BJ (cell line): ENCODE results near the gene SF3B2. TPM values are rescaled to one million over a fixed set of nuclear protein-coding genes. Genes with fewer than 3 reads are reported as not detected.
"Not testable (repeated sequence)": the region's sequence is repeated elsewhere in the genome, so short reads cannot be mapped to it uniquely, and the experiment has no call there.

Experiments used
- CTCF ChIA-PET: fragments of 350-600 bp; formaldehyde crosslinking; extraction: SDS; loops from one replicate; lab custom pipeline; 2021; ENCODE audit warnings: antibody characterized with exemption, inconsistent platforms; lab: Yijun Ruan, JAX
- POLR2A ChIA-PET: fragments of 300-600 bp; sonication (Branson Sonifier 250); formaldehyde crosslinking; extraction: SDS; loops from one replicate; lab custom pipeline; 2021; ENCODE audit warnings: antibody characterized with exemption; lab: Charles Lee
- DNase-seq: peaks from one replicate; pipeline ENCODE4 v3.0.0-alpha.2; 2011; ENCODE audit warnings: low read depth
- H3K27me3 ChIP-seq: 2 replicates; pipeline ENCODE4 v1.6.0; 2011; ENCODE audit warnings: low read length; ENCODE audit not compliant: control insufficient read depth, insufficient read depth
- H3K36me3 ChIP-seq: 2 replicates; pipeline ENCODE4 v1.5.1; 2011; ENCODE audit warnings: low read length; ENCODE audit not compliant: control insufficient read depth, insufficient read depth
- H3K4me3 ChIP-seq: 2 replicates; pipeline ENCODE4 v1.5.1; 2011; ENCODE audit warnings: low read depth, mild to moderate bottlenecking, control low read depth, low read length
- CTCF ChIP-seq: IDR thresholded peaks from 2 replicates; pipeline ENCODE4 v1.5.1; 2011; ENCODE audit warnings: low read depth, mild to moderate bottlenecking, control low read depth, inconsistent platforms, low read length, moderate library complexity; ENCODE audit not compliant: insufficient read depth
- polyA plus RNA-seq: library from polyadenylated mRNA; depleted of rRNA; stranded (reverse); fragments of >200 nt; gene quantifications from 2 replicates; pipeline ENCODE4 v1.2.3, GENCODE V29; 2011

Gene SF3B2
- polyA plus RNA-seq, 1 experiment = 82.7 TPM

DNA sequence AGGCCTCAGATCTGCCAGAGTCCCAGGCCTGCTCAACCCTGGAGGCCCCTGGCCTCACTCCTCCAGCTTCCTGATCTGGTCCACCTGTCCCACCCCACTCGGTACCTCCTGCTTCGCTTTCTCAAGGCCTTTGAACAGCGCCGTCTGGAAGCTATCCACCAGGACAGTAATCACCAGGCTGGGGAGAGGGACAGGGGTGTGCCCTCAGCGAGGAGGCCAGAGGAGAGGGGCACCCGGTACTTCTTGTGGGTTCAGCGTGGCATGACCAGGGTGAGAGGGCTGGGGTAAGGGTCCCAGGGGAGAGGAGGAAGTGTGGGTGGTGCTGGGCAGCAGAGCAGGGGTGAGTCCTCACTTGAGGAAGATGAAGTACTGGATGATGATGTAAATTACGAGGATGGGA lies 32.0 kb upstream of the SF3B2 start:
- ChIA-PET CTCF (interaction anchor here (0.7 to 1.6 kb wide), 3 partner anchors 18 to 136 kb away, joined by 3 to 4 read pairs (median 3); partner anchors contain the start of gene BANF1), POLR2A (interaction anchor here (0.6 to 1.1 kb wide), 2 partner anchors 11 to 315 kb away, joined by 3 to 18 read pairs; no protein-coding TSS in a partner anchor)
- TF ChIP-seq CTCF = no peak
- no peak for DNase-seq
- H3K27me3 ChIP-seq = no peaks in the 10 kb centered on the region
- no peaks in the 10 kb centered on the region for H3K36me3 ChIP-seq
- H3K4me3 ChIP-seq = no peak overlapping the region

DNA sequence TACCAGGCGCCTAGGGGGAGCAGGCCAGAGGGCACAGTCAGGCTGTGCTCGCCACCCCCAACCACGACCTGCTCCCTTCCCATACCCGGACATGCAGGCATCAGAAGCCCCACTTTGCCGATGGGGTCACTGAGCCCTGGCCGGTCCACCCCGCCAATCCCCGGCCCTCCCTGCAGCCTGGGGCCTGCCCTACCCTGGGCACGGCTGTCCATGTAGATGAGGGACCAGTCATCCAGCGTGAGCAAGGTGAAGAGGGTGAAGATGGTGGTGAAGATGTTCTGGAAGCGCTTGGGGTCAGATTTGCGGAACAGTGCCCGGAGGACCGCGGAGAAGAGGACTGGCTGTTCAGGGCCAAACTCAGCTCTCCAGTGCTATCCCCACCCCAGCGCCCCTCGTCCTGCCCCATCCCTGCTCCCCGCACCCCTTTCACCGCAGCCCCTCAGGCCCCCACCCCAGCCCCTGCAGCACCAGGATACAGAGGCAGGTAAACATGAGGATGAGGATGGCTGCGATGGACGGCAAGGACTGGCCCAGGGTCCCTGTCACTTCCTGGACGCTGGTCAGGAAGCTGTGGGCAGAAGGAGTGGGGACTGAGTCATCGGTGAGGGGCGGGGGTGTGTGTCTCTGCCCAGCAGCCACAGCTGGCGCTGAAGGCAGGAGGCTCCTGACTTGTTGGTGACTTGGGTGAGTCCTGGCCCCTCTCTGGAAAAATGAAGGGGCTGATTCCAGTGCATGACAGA lies 31.4 kb upstream of the SF3B2 start:
- CTCF ChIA-PET = interaction anchor here (0.6 to 2.6 kb wide), 5 partner anchors 9 to 137 kb away, joined by 3 to 26 read pairs (median 4); partner anchors contain the start of gene CST6
- Histone ChIP-seq H3K27me3 (no peaks in the 10 kb centered on the region), H3K4me3 (no peak overlapping the region), H3K36me3 (no peaks in the 10 kb centered on the region)
- POLR2A ChIA-PET = interaction anchor here (1.1 kb wide), 1 partner anchor 12 kb away, joined by 18 read pairs; no protein-coding TSS in a partner anchor
- no peak for TF ChIP-seq CTCF
- DNase-seq = no peak

DNA sequence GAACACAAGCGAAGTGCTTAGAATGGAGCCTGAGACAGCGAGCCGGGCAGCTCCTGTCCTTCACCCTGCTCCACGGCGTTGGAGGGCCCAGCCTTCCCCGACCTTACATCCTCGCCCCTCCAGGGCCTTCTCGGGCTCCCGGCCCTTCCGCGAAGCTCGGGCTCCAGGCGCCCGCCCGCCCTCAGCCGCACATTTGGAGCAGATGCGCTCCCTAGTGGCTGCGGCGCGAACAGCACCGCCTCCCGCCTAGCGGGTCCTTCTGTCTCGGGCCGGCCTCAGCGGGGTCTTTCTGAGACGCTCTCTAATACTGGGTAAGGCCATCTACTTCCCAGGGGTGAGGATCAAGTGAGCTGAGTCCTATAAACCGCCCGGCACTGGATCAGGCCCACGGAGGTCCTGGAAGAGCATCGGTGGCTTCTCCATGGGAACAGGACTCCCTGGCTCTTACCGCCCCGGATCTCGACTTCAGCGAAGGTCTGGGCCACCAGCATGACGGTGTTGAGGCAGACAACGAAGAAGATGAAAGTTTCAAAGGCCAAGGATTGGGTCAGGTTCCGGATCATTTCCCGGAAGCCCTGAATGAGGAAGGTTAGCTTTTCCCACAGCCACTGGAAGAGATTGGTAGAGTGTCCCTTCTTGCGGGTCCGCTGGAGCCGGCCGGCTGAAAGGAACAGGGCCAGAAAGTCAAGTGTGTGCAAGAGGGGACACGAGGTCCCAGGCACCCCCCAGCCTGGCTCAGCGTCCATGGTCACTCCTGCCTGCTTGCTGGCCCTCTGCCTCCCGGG lies 29.6 kb upstream of the SF3B2 start:
- TF ChIP-seq CTCF = peak; percentile 98
- ChIA-PET CTCF (interaction anchor here (0.6 to 3.8 kb wide), 38 partner anchors 9 to 386 kb away, joined by 3 to 48 read pairs (median 4); partner anchors contain the start of genes BANF1, CCDC85B, CST6 and FIBP), POLR2A (interaction anchor here (0.6 kb wide), 1 partner anchor 11 kb away, joined by 5 read pairs; no protein-coding TSS in a partner anchor)
- Histone ChIP-seq H3K27me3 (no peaks in the 10 kb centered on the region), H3K36me3 (no peaks in the 10 kb centered on the region), H3K4me3 (no peak overlapping the region)
- DNase-seq = no peak

DNA sequence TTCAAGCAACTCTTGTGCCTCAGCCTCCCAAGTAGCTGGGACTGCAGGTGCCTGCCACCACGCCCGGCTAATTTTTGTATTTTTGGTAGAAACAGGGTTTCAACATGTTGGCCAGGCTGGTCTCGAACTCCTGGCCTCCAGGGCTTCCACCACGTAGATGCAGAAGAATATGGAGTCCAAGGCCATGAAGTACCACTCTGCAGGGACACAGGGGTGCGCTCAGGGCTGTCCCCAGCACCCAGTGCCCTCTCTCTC lies 29.1 kb upstream of the SF3B2 start:
- CTCF ChIA-PET = interaction anchor here (0.6 to 3.8 kb wide), 19 partner anchors 8 to 318 kb away, joined by 3 to 48 read pairs (median 7); partner anchors contain the start of genes BANF1, CST6, FIBP and KAT5
- POLR2A ChIA-PET = not testable (repeated sequence)

DNA sequence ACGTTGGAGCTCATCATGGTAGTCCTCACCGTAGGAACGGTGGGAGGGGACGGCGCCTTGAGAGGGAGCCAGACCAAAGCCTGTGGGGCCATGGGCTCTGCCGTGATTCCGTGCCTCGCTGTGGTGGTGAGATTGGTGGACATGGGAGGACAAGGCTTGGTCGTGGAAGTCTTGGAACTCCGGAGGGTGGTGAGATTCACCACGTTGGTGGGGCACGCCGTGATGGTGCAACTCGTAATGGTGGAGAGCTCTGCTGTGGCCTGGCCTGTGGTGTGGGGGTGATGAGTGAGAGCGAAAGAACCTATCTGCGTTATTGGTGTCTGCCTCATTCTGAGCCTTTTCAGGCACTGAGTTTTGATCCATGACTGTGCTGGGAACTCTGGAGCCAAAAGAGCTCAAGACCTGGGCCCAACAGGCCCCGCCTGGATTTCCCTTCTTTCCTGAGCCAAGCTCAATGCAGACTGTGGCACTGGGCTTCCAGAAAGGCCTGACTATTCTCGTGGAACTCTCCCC lies 26.1 kb upstream of the SF3B2 start, which contains the start of gene CATSPER1:
CATSPER1 (minus strand) TSS at position 463 of the 513 bp plus-strand sequence; CDS start at position 363, 100 bp downstream.
- Histone ChIP-seq H3K27me3 (no peaks in the 10 kb centered on the region), H3K4me3 (no peak within 1 kb of the TSS), H3K36me3 (no peaks in the 10 kb centered on the region)
- no peak for DNase-seq
- ChIA-PET CTCF (interaction anchor here (0.9 to 1.6 kb wide), 3 partner anchors 11 to 43 kb away, joined by 3 to 12 read pairs (median 3); no protein-coding TSS in a partner anchor), POLR2A (no interaction called here)
- no peak for TF ChIP-seq CTCF

More for the DNA sequence above, 29.1 kb upstream of the SF3B2 start:
- H3K4me3 ChIP-seq, DNase-seq, H3K27me3 ChIP-seq, H3K36me3 ChIP-seq: not testable (repeated sequence)
